Activated CD8-positive, alpha-beta T cell treated with anti-CD3 and anti-CD28 coated beads for 36 hours (primary cell): ENCODE data around the gene KNDC1. TPM values are rescaled to one million over a fixed set of nuclear protein-coding genes. Genes with fewer than 3 reads are reported as not detected.

ENCODE experiments used
- ATAC-seq: fragments of 200-7000 bp; cut with Tn5 transposase; one replicate; pipeline ENCODE4 v1.10.0; 2021; ENCODE audit warnings: mild to moderate bottlenecking, moderate library complexity
- CTCF ChIA-PET: fragments of 350-600 bp; sonication (Branson Sonifier 250); formaldehyde crosslinking; loops from one replicate; lab custom pipeline; 2021; ENCODE audit warnings: antibody characterized with exemption; lab: Charles Lee
- POLR2A ChIA-PET: fragments of 350-600 bp; sonication (Branson Sonifier 250); formaldehyde crosslinking; loops from one replicate; lab custom pipeline; 2021; ENCODE audit warnings: antibody characterized with exemption; lab: Charles Lee
- DNase-seq: peaks from one replicate; pipeline ENCODE4 v3.0.0-alpha.2; 2020
- H3K27ac Mint-ChIP-seq: one replicate; pipeline ENCODE4 v1.8.0; 2021; ENCODE audit warnings: mild to moderate bottlenecking, mixed read lengths
- H3K27me3 Mint-ChIP-seq: one replicate; pipeline ENCODE4 v1.8.0; 2021; ENCODE audit warnings: mixed read lengths
- H3K36me3 Mint-ChIP-seq: one replicate; pipeline ENCODE4 v1.8.0; 2021; ENCODE audit warnings: low read depth, mixed read lengths
- H3K4me1 Mint-ChIP-seq: one replicate; pipeline ENCODE4 v1.8.0; 2021; ENCODE audit warnings: low read depth, mixed read lengths
- H3K4me3 Mint-ChIP-seq: one replicate; pipeline ENCODE4 v1.8.0; 2021; ENCODE audit warnings: mild to moderate bottlenecking, moderate library complexity, mixed read lengths
- H3K9me3 Mint-ChIP-seq: one replicate; pipeline ENCODE4 v1.8.0; 2021; ENCODE audit warnings: mixed read lengths
- intact Hi-C: fragments of 100-400 bp; cut with micrococcal nuclease; formaldehyde crosslinking; loops from one replicate; pipeline ENCODE4 v1.10.0; 2022
- total RNA-seq, 2 experiments: library from RNA; stranded (reverse); gene quantifications; one replicate each; pipeline ENCODE4 v1.2.3, GENCODE V29; 2021
- TF ChIP-seq, protein P1 (sequence below): fragments of 200-600 bp; IDR thresholded peaks from one replicate; pipeline ENCODE4 v1.8.0; 2022; ENCODE audit warnings: antibody characterized with exemption, mild to moderate bottlenecking

Gene KNDC1
- total RNA-seq, 2 experiments from 2014 or later: not detected

DNA sequence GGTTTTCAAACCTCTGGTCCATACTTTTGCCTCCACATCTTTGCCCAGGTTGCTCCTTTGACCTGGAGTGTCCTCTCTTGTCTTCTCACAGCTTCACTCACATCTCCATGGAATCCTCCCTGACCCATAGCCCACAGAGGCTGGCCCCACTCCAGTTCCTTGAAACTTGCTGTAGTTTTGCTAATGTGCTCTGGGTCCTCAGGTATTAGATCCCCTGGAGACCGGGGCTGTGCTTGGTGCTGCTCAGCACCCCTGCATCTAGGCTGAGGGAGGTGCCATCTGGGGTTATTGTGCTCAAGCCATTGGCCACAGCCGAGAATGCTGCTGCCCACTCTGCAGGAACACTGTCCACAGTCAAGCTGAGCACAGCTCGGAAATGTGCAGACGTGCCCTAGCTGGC is 16.5 kb downstream of the KNDC1 start:
- H3K27me3 Mint-ChIP-seq: peaks cover 13% of the 10 kb centered on the region
- no peak for DNase-seq
- CTCF ChIA-PET: no interaction called here
- TF ChIP-seq, protein P1, sequence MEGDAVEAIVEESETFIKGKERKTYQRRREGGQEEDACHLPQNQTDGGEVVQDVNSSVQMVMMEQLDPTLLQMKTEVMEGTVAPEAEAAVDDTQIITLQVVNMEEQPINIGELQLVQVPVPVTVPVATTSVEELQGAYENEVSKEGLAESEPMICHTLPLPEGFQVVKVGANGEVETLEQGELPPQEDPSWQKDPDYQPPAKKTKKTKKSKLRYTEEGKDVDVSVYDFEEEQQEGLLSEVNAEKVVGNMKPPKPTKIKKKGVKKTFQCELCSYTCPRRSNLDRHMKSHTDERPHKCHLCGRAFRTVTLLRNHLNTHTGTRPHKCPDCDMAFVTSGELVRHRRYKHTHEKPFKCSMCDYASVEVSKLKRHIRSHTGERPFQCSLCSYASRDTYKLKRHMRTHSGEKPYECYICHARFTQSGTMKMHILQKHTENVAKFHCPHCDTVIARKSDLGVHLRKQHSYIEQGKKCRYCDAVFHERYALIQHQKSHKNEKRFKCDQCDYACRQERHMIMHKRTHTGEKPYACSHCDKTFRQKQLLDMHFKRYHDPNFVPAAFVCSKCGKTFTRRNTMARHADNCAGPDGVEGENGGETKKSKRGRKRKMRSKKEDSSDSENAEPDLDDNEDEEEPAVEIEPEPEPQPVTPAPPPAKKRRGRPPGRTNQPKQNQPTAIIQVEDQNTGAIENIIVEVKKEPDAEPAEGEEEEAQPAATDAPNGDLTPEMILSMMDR: no peak
- no peak overlapping the region for H3K27ac Mint-ChIP-seq
- ATAC-seq: no peak
- no peaks in the 10 kb centered on the region for H3K4me1 Mint-ChIP-seq
- intact Hi-C loops: no loop called here
- H3K36me3 Mint-ChIP-seq: no peaks in the 10 kb centered on the region
- POLR2A ChIA-PET: no interaction called here
- H3K4me3 Mint-ChIP-seq: no peak overlapping the region
- peaks cover 11% of the 10 kb centered on the region for H3K9me3 Mint-ChIP-seq

DNA sequence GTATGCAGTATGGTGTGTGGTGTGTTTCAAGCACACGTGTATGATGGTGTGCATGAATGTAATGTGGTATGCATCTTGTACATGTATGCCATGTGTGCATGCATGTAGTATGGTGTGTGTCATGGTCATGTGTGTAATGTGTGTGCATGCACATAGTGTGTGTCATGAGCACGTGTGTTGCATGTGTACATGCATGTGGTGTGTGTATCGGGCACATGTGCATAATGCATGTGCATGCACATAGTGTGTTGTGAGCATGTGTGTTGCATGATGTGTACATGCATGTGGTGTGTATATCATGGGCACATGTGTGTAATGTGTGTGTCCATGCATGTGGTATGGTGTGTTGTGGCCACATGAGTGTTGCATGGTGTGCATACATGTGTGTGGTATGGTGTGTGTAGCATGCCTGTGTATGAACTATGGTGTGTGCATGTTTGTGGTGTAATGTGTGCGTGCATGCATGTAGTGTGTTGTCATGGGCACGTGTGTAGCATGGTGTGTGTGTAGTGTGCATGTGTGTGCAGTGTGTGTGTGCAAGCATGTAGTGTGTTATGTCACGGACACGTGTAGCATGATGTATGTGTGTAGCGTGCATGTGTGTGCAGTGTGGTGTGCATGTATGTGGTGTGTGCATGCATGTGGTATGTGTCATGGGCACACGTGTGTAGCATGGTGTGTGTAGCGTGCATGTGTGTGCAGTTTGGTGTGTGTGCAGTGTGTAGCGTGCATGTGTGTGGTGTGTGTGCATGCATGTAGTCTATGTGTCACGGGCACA is 17.6 kb downstream of the KNDC1 start:
- intact Hi-C loops: no loop called here
- POLR2A ChIA-PET: no interaction called here
- ATAC-seq: no peak
- CTCF ChIA-PET: no interaction called here
- H3K4me3 Mint-ChIP-seq: no peak overlapping the region
- H3K36me3 Mint-ChIP-seq: no peaks in the 10 kb centered on the region
- H3K27me3 Mint-ChIP-seq: peaks cover 6% of the 10 kb centered on the region
- TF ChIP-seq, protein P1: no peak
- no peak overlapping the region for H3K27ac Mint-ChIP-seq
- H3K4me1 Mint-ChIP-seq: no peaks in the 10 kb centered on the region
- peaks cover 11% of the 10 kb centered on the region for H3K9me3 Mint-ChIP-seq
- DNase-seq: no peak

DNA sequence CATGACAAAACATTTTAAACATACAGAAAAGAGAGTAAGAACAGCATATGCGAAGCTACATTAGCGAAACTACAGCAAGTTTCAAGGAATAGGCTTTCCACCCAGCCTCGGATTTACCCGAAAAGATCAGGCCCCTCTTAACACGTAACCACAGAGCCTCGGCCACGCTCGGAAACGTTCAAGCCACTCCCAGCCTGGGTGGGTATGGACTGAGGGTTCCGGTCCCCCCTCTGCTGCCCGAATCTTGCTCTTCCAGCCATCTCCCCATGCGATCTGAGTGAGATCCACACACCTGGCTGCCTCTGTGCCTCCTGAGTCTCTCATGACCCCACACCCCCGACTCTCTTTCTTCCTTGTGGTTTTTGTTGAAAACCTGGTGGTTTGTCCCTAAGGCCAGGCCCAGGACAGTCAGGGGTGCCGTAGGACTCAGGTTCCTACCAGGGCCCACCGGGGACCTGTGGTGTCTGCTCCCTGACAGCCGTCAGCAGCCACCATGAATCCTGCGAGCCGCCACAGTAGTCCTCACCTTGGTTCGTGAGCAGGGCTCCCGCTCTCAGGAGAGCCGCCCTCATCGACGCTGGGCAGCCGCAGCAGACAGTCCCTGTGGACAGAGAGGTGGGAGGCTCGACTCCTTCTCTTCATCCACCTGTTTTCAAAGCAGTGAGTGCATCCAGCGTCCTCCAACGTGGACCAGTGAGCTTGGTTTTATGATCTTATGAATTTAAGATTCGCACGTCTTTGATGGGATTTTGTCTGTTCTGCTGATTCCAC is 18.5 kb downstream of the KNDC1 start:
- TF ChIP-seq, protein P1: no peak
- CTCF ChIA-PET: no interaction called here
- intact Hi-C loops: no loop called here
- POLR2A ChIA-PET: no interaction called here
- Mint-ChIP-seq H3K36me3 (no peaks in the 10 kb centered on the region), H3K9me3 (peaks cover 11% of the 10 kb centered on the region), H3K27me3 (peaks cover 2% of the 10 kb centered on the region), H3K4me3 (no peak overlapping the region), H3K27ac (no peak overlapping the region), H3K4me1 (no peaks in the 10 kb centered on the region)
- DNase-seq (no peak), ATAC-seq (no peak)

DNA sequence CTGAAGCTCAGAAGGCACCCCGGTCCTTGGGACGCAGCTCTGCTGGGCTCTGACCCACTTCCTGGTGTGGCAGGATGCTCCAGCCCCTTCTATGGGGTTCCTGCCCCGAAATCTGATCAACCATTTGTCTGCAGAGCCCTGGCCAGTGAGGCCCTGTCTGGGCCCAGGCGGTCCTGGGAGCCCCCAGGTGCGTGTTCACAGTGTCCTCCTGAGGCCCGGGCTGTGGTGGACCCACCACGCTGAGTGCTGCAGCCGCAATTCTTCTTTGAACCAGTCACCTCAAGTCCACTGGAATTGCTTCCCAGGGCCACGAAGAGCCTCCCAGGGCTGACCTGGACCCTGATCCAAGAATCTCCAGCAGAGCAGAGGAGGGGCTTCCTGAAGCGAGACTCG is 19.1 kb downstream of the KNDC1 start:
- no peaks in the 10 kb centered on the region for H3K4me1 Mint-ChIP-seq
- H3K27me3 Mint-ChIP-seq: peaks cover 2% of the 10 kb centered on the region
- POLR2A ChIA-PET: no interaction called here
- ATAC-seq: no peak
- DNase-seq: no peak
- H3K27ac Mint-ChIP-seq: no peak overlapping the region
- intact Hi-C loops: no loop called here
- no peak overlapping the region for H3K4me3 Mint-ChIP-seq
- CTCF ChIA-PET: no interaction called here
- TF ChIP-seq, protein P1: no peak
- no peaks in the 10 kb centered on the region for H3K36me3 Mint-ChIP-seq
- H3K9me3 Mint-ChIP-seq: peaks cover 11% of the 10 kb centered on the region

DNA sequence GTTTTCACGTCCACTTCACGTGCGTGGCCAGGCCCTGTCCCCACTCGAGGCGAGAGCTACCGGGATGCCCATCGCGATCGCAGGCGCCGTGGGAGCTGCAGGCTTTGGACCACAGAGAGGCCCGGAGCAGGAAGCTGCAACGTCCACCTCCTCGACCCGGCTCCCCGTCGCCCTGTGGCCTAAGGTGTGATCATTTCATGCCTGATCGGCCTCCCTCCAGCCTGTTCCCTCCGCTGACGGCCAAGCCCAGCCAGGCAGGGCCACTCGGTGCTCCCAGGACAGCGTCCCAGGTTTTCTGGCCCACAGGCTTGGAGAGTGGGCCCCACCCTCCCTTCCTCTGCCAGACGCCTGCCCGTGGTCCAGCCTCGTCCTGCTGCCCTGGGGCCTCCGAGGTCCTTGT is 19.6 kb downstream of the KNDC1 start:
- Mint-ChIP-seq H3K4me3 (no peak overlapping the region), H3K27ac (no peak overlapping the region), H3K9me3 (peaks cover 11% of the 10 kb centered on the region), H3K4me1 (no peaks in the 10 kb centered on the region), H3K27me3 (no peaks in the 10 kb centered on the region), H3K36me3 (no peaks in the 10 kb centered on the region)
- no peak for DNase-seq
- ChIA-PET CTCF (no interaction called here), POLR2A (no interaction called here)
- TF ChIP-seq, protein P1: no peak
- intact Hi-C loops: no loop called here
- ATAC-seq: no peak
